ENCODE results near the gene ZNF714. TPM values are rescaled to one million over a fixed set of nuclear protein-coding genes. Genes with fewer than 3 reads are reported as not detected.

ZNF714 gene
- 27.2 and 29.6 TPM in 2 replicates for total RNA-seq

- intact Hi-C loops (cut with micrococcal nuclease), result loop anchor here (1.0 to 5.0 kb wide), 6 partner anchors 60 to 305 kb away; partner anchors contain the start of genes ZNF430, ZNF431, ZNF66 and ZNF708
Measured at GRCh38 chr19:21082011-21082975, at the start of gene ZNF714. Gene ZNF714 (plus strand): TSS chr19:21082203. CDS start chr19:21098269, 16,066 bp downstream.

GRCh38 chr19:21045028-21045427 lies 37.0 kb upstream of the ZNF714 start:
- intact Hi-C loops (cut with micrococcal nuclease), result no loop called here

- intact Hi-C loops (cut with micrococcal nuclease), result no loop called here
Measured at GRCh38 chr19:21046489-21046888, 35.5 kb upstream of the ZNF714 start.

GRCh38 chr19:21047716-21048115 lies 34.3 kb upstream of the ZNF714 start:
- intact Hi-C loops (cut with micrococcal nuclease), result no loop called here

- intact Hi-C loops (cut with micrococcal nuclease), result no loop called here
Measured at GRCh38 chr19:21052902-21053301, 29.1 kb upstream of the ZNF714 start.

- intact Hi-C loops (cut with micrococcal nuclease), result no loop called here
Measured at GRCh38 chr19:21065336-21065735, 16.7 kb upstream of the ZNF714 start.

GRCh38 chr19:21084343-21084742 lies 2.3 kb downstream of the ZNF714 start:
- intact Hi-C loops (cut with micrococcal nuclease), result loop anchor here (5.0 kb wide), 1 partner anchor 307 kb away; the partner anchor contains the start of gene ZNF66

GRCh38 chr19:21087871-21088270 lies 5.9 kb downstream of the ZNF714 start:
- intact Hi-C loops (cut with micrococcal nuclease), result no loop called here

GRCh38 chr19:21092109-21092508 lies 10.1 kb downstream of the ZNF714 start:
- intact Hi-C loops (cut with micrococcal nuclease), result no loop called here

- intact Hi-C loops (cut with micrococcal nuclease), result no loop called here
Measured at GRCh38 chr19:21094347-21095025, 12.5 kb downstream of the ZNF714 start.

GRCh38 chr19:21098291-21098690 lies 16.3 kb downstream of the ZNF714 start:
- intact Hi-C loops (cut with micrococcal nuclease), result no loop called here

GRCh38 chr19:21101521-21102242 lies 19.7 kb downstream of the ZNF714 start:
- intact Hi-C loops (cut with micrococcal nuclease), result no loop called here

- intact Hi-C loops (cut with micrococcal nuclease), result no loop called here
Measured at GRCh38 chr19:21109116-21109515, 27.1 kb downstream of the ZNF714 start.

GRCh38 chr19:21110183-21110582 lies 28.2 kb downstream of the ZNF714 start:
- intact Hi-C loops (cut with micrococcal nuclease), result no loop called here

- intact Hi-C loops (cut with micrococcal nuclease), result no loop called here
Measured at GRCh38 chr19:21115430-21115829, 33.4 kb downstream of the ZNF714 start.

- intact Hi-C loops (cut with micrococcal nuclease), result no loop called here
Measured at GRCh38 chr19:21117041-21117907, 35.3 kb downstream of the ZNF714 start.

- intact Hi-C loops (cut with micrococcal nuclease), result no loop called here
Measured at GRCh38 chr19:21126078-21126477, 44.1 kb downstream of the ZNF714 start.

GRCh38 chr19:21127001-21127400 lies 45.0 kb downstream of the ZNF714 start:
- intact Hi-C loops (cut with micrococcal nuclease), result no loop called here

GRCh38 chr19:21127898-21128297 lies 45.9 kb downstream of the ZNF714 start:
- intact Hi-C loops (cut with micrococcal nuclease), result no loop called here

GRCh38 chr19:21128901-21129698 lies 47.1 kb downstream of the ZNF714 start:
- intact Hi-C loops (cut with micrococcal nuclease), result no loop called here
